HUES48 (cell line): ENCODE results near the gene SPAG6.

Source experiments
- H3K27ac ChIP-seq: one replicate; pipeline ENCODE4 v1.7.0; 2013; ENCODE audit warnings: low read depth, low read length, inconsistent platforms
- H3K27me3 ChIP-seq: 2 replicates; pipeline ENCODE4 v1.6.1; 2013; ENCODE audit warnings: mild to moderate bottlenecking, low read length; ENCODE audit not compliant: control insufficient read depth, insufficient read depth
- H3K36me3 ChIP-seq: 2 replicates; pipeline ENCODE4 v1.6.1; 2013; ENCODE audit warnings: low read length; ENCODE audit not compliant: control insufficient read depth, insufficient read depth
- H3K4me1 ChIP-seq: 2 replicates; pipeline ENCODE4 v1.6.1; 2013; ENCODE audit warnings: mild to moderate bottlenecking, low read length; ENCODE audit not compliant: control insufficient read depth, insufficient read depth
- H3K4me3 ChIP-seq: 2 replicates; pipeline ENCODE4 v1.5.1; 2013; ENCODE audit warnings: mild to moderate bottlenecking, low read depth, low read length
- H3K9ac ChIP-seq: 2 replicates; pipeline ENCODE4 v1.6.1; 2013; ENCODE audit warnings: mild to moderate bottlenecking, low read depth, low read length, moderate library complexity
- H3K9me3 ChIP-seq: 2 replicates; pipeline ENCODE4 v1.6.1; 2013; ENCODE audit warnings: low read length; ENCODE audit not compliant: control insufficient read depth, insufficient read depth

SPAG6 gene

GRCh38 chr10:22365644-22366434, 20.5 kb downstream of the SPAG6 start:
- Histone ChIP-seq H3K36me3 (no peaks in the 10 kb centered on the region), H3K9ac (no peak overlapping the region), H3K4me1 (no peaks in the 10 kb centered on the region), H3K9me3 (no peaks in the 10 kb centered on the region), H3K27ac (no peak overlapping the region), H3K4me3 (no peak overlapping the region), H3K27me3 (no peaks in the 10 kb centered on the region)

- H3K9me3 ChIP-seq, result no peaks in the 10 kb centered on the region
- no peak overlapping the region for H3K4me3 ChIP-seq
- H3K27me3 ChIP-seq, result no peaks in the 10 kb centered on the region
Observed at GRCh38 chr10:22366435-22366703, 21.1 kb downstream of the SPAG6 start.

DNA sequence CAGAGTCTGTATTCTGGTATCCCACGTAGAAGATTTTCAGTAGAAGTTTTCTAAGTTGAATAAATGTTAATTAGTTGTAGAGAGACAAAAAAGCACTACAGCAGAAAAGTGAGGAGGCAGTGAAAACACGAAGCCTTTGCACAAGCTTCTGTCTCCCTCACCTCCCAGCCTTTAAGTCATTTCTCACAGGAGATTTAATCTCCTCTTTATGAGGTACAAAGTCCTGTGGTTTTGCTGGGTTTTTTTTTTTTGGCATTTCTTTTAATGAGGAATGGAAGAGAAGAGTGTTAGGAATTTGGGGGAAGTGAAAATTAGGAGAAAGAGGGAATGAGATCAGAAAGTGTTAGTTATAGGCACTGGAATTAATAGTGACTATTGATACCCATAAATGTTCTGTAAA, 21.5 kb downstream of the SPAG6 start:
- Histone ChIP-seq H3K36me3 (no peaks in the 10 kb centered on the region), H3K27ac (no peak overlapping the region), H3K4me3 (no peak overlapping the region), H3K9me3 (no peaks in the 10 kb centered on the region), H3K27me3 (no peaks in the 10 kb centered on the region), H3K4me1 (no peaks in the 10 kb centered on the region), H3K9ac (no peak overlapping the region)

More at GRCh38 chr10:22366435-22366703, 21.1 kb downstream of the SPAG6 start:
- Histone ChIP-seq H3K9ac (no peak overlapping the region), H3K4me1 (no peaks in the 10 kb centered on the region), H3K36me3 (no peaks in the 10 kb centered on the region), H3K27ac (no peak overlapping the region)

- Histone ChIP-seq H3K27ac (no peak overlapping the region), H3K27me3 (no peaks in the 10 kb centered on the region), H3K36me3 (no peaks in the 10 kb centered on the region), H3K4me1 (no peaks in the 10 kb centered on the region), H3K9ac (no peak overlapping the region), H3K9me3 (no peaks in the 10 kb centered on the region), H3K4me3 (no peak overlapping the region)
Observed at GRCh38 chr10:22367471-22367870, 22.2 kb downstream of the SPAG6 start.

DNA sequence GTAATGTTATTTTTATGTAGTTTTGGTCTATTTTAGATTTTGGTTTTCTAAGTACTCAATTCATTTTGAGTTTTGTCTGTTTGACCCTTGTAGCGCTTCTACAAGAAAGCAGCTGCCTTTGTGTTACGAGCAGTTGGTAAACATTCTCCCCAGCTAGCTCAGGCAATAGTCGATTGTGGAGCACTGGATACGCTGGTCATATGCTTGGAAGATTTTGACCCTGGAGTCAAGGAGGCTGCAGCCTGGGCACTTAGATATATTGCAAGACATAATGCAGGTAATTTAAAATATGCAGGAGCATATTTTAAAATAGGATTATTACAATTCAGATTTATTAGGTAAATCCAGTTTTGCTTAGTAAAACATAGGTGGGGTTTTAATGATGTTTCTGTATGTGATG, 23.1 kb downstream of the SPAG6 start:
- Histone ChIP-seq H3K4me3 (no peak overlapping the region), H3K9ac (no peak overlapping the region), H3K4me1 (no peaks in the 10 kb centered on the region), H3K9me3 (no peaks in the 10 kb centered on the region), H3K27me3 (no peaks in the 10 kb centered on the region), H3K27ac (no peak overlapping the region), H3K36me3 (no peaks in the 10 kb centered on the region)

DNA sequence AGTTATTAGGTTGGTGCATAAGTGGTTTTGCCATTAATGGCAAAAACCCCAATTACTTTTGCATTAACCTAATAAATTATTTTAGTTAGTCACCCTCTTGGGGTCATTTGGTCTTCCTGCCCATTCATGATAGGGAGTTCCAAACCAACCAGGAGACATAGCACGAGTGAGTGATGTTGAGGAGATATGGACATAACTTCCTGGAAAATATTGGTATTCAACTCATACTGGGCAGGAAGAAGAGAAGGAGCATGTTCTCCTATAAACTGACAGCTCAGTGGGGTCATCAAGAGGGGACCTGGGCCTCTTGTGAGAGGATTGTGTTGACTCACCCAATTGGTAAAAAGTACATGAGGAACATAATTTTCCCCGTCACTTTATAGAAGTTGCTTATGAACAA, 23.7 kb downstream of the SPAG6 start:
- Histone ChIP-seq H3K27ac (no peak overlapping the region), H3K36me3 (no peaks in the 10 kb centered on the region), H3K4me3 (no peak overlapping the region), H3K9me3 (no peaks in the 10 kb centered on the region), H3K9ac (no peak overlapping the region), H3K4me1 (no peaks in the 10 kb centered on the region), H3K27me3 (no peaks in the 10 kb centered on the region)

- H3K9me3 ChIP-seq, result no peaks in the 10 kb centered on the region
- no peaks in the 10 kb centered on the region for H3K36me3 ChIP-seq
- H3K27me3 ChIP-seq, result no peaks in the 10 kb centered on the region
Observed at GRCh38 chr10:22369434-22370072, 24.3 kb downstream of the SPAG6 start.

DNA sequence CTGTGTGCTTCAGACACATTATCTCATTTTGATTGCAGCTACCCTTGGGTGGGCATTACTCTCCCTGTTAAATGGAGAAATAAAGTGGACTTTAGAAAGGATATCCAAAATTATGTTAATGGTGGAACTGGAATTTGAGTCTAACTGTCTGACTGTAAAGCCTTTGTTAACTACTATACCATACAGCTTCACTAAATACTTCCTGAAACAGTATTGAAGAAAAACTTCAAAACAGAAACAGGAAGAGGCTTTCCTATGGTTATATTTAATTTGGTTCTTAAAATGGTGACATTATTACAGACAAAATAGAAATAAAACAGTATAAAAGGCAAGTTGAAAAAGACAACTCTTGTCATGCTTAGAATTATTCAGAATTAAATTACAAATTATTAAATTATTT, 25.0 kb downstream of the SPAG6 start:
- Histone ChIP-seq H3K27me3 (no peaks in the 10 kb centered on the region), H3K4me3 (no peak overlapping the region), H3K9ac (no peak overlapping the region), H3K9me3 (no peaks in the 10 kb centered on the region), H3K36me3 (no peaks in the 10 kb centered on the region), H3K27ac (no peak overlapping the region), H3K4me1 (no peaks in the 10 kb centered on the region)

More at GRCh38 chr10:22369434-22370072, 24.3 kb downstream of the SPAG6 start:
- no peak overlapping the region for H3K27ac ChIP-seq
- H3K9ac ChIP-seq, result no peak overlapping the region
- no peak overlapping the region for H3K4me3 ChIP-seq
- no peaks in the 10 kb centered on the region for H3K4me1 ChIP-seq

DNA sequence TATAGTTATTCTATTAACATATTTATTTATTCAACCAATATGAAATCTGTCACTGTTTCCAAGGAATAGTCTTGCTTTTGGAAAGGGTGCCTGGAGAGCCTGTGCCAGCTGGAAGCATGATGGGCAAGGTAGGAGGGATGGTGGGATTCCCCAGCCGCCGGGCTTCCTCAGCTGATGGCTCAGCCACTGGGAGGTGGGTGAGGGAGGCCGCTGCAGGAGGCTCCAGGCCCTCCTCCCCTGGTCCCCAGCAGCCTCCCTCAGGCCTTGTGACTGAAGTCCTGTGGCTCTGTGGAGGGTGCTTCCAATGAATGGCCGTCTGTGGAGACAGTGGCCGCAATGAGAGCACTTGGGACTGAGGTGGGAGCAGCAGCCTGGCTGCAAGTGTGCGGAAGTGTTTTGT, 27.0 kb downstream of the SPAG6 start:
- Histone ChIP-seq H3K27me3 (no peaks in the 10 kb centered on the region), H3K27ac (no peak overlapping the region), H3K9me3 (no peaks in the 10 kb centered on the region), H3K9ac (no peak overlapping the region), H3K4me3 (no peak overlapping the region), H3K36me3 (no peaks in the 10 kb centered on the region), H3K4me1 (no peaks in the 10 kb centered on the region)

DNA sequence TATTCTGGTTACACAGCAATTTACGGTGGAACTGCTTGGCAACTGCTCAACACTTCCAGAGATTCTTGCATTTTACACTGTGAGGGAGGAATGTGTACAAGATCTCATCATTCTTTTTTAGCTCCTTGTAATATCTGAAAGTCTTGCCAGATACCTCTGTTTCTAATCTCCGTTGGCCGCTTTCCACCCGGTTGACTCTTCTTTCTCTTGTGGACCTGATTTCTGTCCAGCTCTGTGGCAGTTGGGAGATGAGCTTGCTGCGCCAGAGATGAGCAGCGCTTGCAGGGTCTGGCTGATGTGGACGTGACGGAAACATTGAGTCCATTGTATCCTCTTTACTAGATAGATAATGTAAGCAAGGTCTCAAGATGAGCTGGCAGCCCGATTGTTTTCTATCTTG, 27.6 kb downstream of the SPAG6 start:
- Histone ChIP-seq H3K4me1 (no peaks in the 10 kb centered on the region), H3K4me3 (no peak overlapping the region), H3K9ac (no peak overlapping the region), H3K27me3 (no peaks in the 10 kb centered on the region), H3K9me3 (no peaks in the 10 kb centered on the region), H3K27ac (no peak overlapping the region), H3K36me3 (no peaks in the 10 kb centered on the region)

DNA sequence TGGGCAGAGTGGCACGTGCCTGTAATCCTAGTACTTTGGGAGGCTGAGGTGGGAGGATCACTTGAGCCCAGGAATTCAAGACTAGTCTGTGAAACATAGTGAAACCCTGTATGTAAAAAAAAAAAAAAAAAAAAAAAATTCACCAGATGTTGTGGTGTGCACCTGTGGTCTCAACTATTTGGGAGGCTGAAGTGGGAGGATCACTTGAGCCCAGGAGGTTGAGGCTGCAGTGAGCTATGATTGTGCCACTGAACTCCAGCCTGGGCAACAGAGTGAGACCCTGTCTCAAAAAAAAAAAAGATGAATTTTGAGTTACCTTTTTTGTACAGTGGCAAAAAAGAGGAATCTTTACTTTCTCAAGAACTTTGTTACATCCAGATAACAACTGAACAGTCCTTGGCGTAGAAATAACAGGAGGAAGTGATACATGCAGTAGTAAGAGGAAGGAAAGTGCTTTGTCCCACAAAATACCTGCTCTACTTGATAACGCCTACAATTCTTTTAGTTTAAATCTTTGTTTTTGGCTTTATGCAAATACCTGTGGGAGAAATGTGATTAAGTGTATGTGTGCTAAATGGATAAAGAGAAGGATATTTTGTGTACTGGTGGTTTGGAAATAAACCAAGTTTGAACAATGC, 29.3 kb downstream of the SPAG6 start:
- H3K27ac ChIP-seq, result no peak overlapping the region

More for the DNA sequence above, 29.3 kb downstream of the SPAG6 start:
- Histone ChIP-seq H3K9me3 (no peaks in the 10 kb centered on the region), H3K4me3 (no peak overlapping the region), H3K9ac (no peak overlapping the region), H3K36me3 (no peaks in the 10 kb centered on the region), H3K4me1 (peaks cover 5% of the 10 kb centered on the region), H3K27me3 (no peaks in the 10 kb centered on the region)
